Thymus (tissue), 11 donors: Measurements from ENCODE around the gene OR2T29. TPM values are rescaled to one million over a fixed set of nuclear protein-coding genes. Genes with fewer than 3 reads are reported as not detected.
"Not testable (repeated sequence)": the region's sequence is repeated elsewhere in the genome, so short reads cannot be mapped to it uniquely, and the experiment has no call there.

Source experiments
- DNase-seq, 9 donors: peaks; one replicate each; pipeline ENCODE4 v3.0.0-alpha.2; 2013; ENCODE audit warnings: low spot score in 9 of 9, low read depth in 6 of 9, missing footprints in 1 of 9
- H3K27ac ChIP-seq, 2 donors: one replicate each; pipeline ENCODE4 v1.5.1; 2013; ENCODE audit warnings: control low read depth in 1 of 2, low read depth in 1 of 2, low read length in 1 of 2, mild to moderate bottlenecking in 1 of 2, moderate library complexity in 1 of 2
- H3K27me3 ChIP-seq, 2 donors: one replicate each; pipeline ENCODE4 v1.5.1; 2013; ENCODE audit warnings: low read length in 1 of 2; ENCODE audit not compliant: control insufficient read depth in 2 of 2, insufficient read depth in 1 of 2
- H3K36me3 ChIP-seq, 2 donors: one replicate each; pipeline ENCODE4 v1.5.1; 2013; ENCODE audit warnings: low read length in 1 of 2, mild to moderate bottlenecking in 1 of 2, moderate library complexity in 1 of 2; ENCODE audit not compliant: control insufficient read depth in 2 of 2, insufficient read depth in 2 of 2
- H3K4me1 ChIP-seq, 2 donors: one replicate each; pipeline ENCODE4 v1.5.1; 2013; ENCODE audit warnings: low read length in 2 of 2; ENCODE audit not compliant: control insufficient read depth in 2 of 2, insufficient read depth in 2 of 2
- H3K4me3 ChIP-seq, 2 donors: one replicate each; pipeline ENCODE4 v1.5.1; 2013; ENCODE audit warnings: low read length in 2 of 2, control low read depth in 1 of 2, mild to moderate bottlenecking in 1 of 2
- H3K9me3 ChIP-seq, 2 donors: one replicate each; pipeline ENCODE4 v1.5.1; 2013; ENCODE audit warnings: low read length in 1 of 2, mild to moderate bottlenecking in 1 of 2; ENCODE audit not compliant: control insufficient read depth in 2 of 2, insufficient read depth in 1 of 2
- WGBS: extraction: QIAGEN DNeasy Blood & Tissue Kit; methylation state at CpG from one replicate; pipeline ENCODE4 v1.1.7; 2013; 5-methylcytosine and 5-hydroxymethylcytosine counted together
- polyA plus RNA-seq: library from polyadenylated mRNA; stranded (reverse); fragments of 200-250 nt; gene quantifications from one replicate; pipeline ENCODE4 v1.2.3, GENCODE V29; 2013
- total RNA-seq: library from RNA; stranded (reverse); fragments of 120-200 nt; gene quantifications from one replicate; pipeline ENCODE4 v1.2.4, GENCODE V29; 2013
- donor health status: healthy.

The OR2T29 gene
- total and polyA plus RNA-seq, 2 donors = not detected

DNA sequence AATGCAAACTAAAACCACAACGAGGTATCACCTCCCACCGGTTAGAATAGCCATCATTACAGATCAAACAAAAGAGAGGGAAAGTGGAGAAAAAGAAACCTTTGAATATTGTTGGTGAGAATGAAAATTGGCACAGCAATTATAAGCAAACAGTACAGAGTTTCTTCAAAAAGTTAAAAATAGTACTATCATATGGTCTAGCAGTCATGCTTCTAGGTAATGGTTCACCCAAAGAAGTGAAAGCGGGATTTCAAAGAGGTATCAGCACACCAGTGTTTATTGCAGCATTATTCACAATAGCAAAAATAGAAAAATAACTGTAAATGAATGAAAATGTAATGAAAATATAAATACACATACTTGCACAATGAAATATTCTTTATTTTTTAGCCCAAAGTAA is 26.8 kb upstream of the OR2T29 start:
- Histone ChIP-seq H3K27ac (no peak overlapping the region), H3K9me3 (no peaks in the 10 kb centered on the region), H3K36me3 (no peaks in the 10 kb centered on the region), H3K4me1 (no peaks in the 10 kb centered on the region), H3K27me3 (no peaks in the 10 kb centered on the region), H3K4me3 (no peak overlapping the region)
- no peak for DNase-seq
- WGBS = 84% methylated on average over 3 of the region's 3 CpGs

DNA sequence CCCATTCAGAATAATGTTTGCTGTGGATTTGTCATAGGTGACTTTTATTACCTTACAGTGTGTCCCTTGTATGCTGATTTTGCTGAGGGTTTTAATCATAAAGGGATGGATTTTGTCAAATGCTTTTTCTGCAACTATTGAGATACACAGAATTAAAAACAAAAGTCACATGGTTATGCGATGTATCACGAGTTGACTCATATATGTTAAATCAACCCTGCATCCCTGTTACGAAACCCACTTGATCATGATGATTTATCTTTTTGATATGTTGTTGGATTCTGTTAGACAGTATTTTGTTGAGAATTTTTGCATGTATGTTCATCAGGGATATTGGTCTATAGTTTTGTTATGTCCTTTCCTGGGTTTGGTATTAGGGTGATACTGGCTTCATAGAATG is 22.7 kb upstream of the OR2T29 start:
- Histone ChIP-seq H3K4me1 (no peaks in the 10 kb centered on the region), H3K27me3 (no peaks in the 10 kb centered on the region), H3K9me3 (no peaks in the 10 kb centered on the region), H3K27ac (no peak overlapping the region), H3K4me3 (no peak overlapping the region), H3K36me3 (no peaks in the 10 kb centered on the region)
- 91% methylated on average over 3 of the region's 3 CpGs for WGBS
- DNase-seq = no peak

DNA sequence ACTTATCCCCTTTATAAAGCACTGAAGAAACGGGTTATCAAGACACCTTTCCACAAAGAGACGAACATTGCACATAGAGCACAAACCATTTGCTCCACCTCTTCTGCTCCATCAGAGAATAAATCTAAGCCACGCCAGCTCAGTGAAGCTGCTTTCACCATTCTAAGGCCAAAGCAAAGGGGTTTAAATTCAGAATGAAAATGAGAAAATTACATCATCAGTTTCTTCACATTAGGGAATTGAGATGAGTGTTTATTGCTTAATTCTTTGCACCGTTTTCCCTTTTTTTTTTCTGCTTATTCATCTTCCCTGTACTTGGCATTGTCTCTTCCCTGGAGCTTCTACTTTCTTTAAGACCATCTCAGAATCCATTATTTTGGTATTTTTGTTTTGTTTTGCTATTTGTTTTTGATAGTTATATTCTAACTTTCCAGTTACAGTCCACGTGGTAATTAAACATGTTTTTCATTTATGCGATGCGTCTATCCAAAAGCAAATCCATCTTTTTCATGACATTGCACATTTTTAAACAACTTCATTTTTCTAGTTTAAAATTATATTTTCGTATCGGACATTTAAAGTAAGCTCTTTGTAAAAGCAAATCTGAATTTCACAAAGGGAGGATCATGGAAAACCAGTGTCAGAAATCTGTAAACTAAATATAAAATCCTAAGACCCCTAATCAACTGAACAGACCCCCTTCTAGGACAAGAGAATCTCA is 13.8 kb upstream of the OR2T29 start:
- Histone ChIP-seq H3K27ac (no peak overlapping the region), H3K36me3 (no peaks in the 10 kb centered on the region), H3K27me3 (no peaks in the 10 kb centered on the region), H3K4me3 (no peak overlapping the region), H3K4me1 (no peaks in the 10 kb centered on the region), H3K9me3 (no peaks in the 10 kb centered on the region)
- DNase-seq = no peak
- WGBS = 93% methylated on average over 9 of the region's 9 CpGs

DNA sequence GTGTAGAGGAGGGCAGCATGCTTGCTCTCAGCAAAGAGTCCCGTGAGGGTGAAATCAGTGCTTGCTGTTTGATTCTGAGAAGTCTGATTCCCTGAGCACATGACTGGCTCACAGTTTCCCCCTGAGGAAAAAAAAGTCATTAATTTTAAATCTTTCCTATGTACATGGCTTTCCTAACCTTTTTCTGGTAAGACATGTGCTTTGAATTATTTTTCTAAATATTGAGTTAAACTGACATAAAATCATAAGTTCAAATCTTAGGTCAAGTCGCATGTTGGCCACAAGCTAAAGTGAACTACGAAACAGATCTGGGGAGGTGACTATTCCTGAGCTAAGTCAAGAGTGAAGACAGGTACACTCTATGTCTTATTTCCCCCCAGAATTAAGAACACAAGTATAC is 12.1 kb upstream of the OR2T29 start, which contains the start of gene OR2T34:
Gene OR2T34, minus strand, starts transcription at position 101 of the 400 bp plus-strand sequence. Its CDS starts 0 bp downstream, at position 101.
- H3K9me3 ChIP-seq, DNase-seq, H3K4me1 ChIP-seq, H3K36me3 ChIP-seq, H3K27ac ChIP-seq, H3K27me3 ChIP-seq, H3K4me3 ChIP-seq: not testable (repeated sequence)
- WGBS = 95% methylated on average over 3 of the region's 3 CpGs

DNA sequence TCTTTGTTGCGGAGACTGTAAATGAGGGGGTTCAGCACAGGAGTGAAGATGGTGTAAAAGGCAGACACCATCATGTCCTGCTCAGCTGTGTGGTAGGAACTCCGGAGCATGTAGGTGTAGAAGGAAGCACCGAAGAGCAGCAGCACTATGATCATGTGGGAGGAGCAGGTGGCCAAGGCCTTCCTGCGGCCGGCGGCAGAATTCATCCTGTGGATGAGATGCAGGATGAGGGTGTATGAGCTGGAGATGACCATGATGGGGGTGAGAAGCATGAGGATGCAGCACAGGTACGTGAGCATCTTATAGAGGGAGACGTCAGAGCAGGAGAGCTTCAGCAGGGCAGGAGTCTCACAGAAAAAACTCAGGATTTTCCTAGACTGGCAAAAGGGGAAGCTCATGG is 11.3 kb upstream of the OR2T29 start:
- H3K4me3 ChIP-seq, H3K27ac ChIP-seq, H3K27me3 ChIP-seq, DNase-seq, H3K4me1 ChIP-seq, H3K36me3 ChIP-seq, H3K9me3 ChIP-seq: not testable (repeated sequence)
- 100% methylated on average over 5 of the region's 8 CpGs for WGBS

- H3K27me3 ChIP-seq, H3K27ac ChIP-seq: not testable (repeated sequence)
- no CpG with 5 or more reads among the region's 1 CpG for WGBS
These were observed 9.5 kb upstream of the OR2T29 start for GRCh38 chr1:248572049-248572448.

DNA sequence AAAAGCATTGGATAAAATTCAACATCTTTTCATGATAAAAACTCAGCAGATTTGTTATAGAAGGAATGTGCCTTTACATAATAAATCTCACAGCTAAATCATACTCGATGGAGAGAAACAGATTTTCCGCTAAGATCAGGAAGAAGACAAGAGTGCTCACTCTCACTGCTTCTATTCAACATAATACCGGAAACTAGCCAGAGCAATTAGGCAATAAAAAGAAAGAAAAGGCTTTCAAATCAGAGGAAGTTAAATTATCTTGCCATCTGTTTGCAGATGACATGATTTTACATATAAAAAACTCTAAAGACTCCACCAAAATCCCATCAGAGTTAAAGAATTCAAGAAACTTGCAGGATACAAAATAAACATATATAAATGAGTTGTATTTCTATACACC is 8.2 kb upstream of the OR2T29 start:
- H3K27me3 ChIP-seq, DNase-seq, H3K4me3 ChIP-seq, H3K9me3 ChIP-seq, H3K4me1 ChIP-seq, H3K27ac ChIP-seq, H3K36me3 ChIP-seq: not testable (repeated sequence)
- WGBS = 71% methylated on average over 3 of the region's 3 CpGs

More at GRCh38 chr1:248572049-248572448, 9.5 kb upstream of the OR2T29 start:
- H3K9me3 ChIP-seq, H3K4me1 ChIP-seq, H3K36me3 ChIP-seq, H3K4me3 ChIP-seq, DNase-seq: not testable (repeated sequence)

DNA sequence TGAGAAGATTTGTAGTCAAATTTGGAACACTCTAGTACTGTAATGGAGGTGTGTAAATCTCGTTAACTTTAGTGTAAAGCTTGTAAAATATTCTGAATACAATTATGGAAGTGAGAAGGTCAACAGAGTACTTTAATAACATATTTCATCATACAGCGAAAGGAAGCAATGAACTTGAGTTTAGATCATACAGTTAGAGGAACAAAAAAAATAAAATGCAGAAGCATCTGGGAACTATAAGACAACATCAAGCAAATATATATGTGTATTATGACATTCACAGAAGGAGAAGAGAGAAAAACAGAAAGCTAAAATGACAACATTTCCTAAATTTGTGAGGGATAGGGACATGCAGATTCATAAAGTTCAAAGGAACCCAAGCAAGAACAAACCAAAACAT is 6.5 kb upstream of the OR2T29 start:
- not testable (repeated sequence) for H3K4me3 ChIP-seq, H3K36me3 ChIP-seq, DNase-seq, H3K27ac ChIP-seq, H3K4me1 ChIP-seq, H3K9me3 ChIP-seq, H3K27me3 ChIP-seq
- WGBS = 93% methylated on average over 2 of the region's 2 CpGs

DNA sequence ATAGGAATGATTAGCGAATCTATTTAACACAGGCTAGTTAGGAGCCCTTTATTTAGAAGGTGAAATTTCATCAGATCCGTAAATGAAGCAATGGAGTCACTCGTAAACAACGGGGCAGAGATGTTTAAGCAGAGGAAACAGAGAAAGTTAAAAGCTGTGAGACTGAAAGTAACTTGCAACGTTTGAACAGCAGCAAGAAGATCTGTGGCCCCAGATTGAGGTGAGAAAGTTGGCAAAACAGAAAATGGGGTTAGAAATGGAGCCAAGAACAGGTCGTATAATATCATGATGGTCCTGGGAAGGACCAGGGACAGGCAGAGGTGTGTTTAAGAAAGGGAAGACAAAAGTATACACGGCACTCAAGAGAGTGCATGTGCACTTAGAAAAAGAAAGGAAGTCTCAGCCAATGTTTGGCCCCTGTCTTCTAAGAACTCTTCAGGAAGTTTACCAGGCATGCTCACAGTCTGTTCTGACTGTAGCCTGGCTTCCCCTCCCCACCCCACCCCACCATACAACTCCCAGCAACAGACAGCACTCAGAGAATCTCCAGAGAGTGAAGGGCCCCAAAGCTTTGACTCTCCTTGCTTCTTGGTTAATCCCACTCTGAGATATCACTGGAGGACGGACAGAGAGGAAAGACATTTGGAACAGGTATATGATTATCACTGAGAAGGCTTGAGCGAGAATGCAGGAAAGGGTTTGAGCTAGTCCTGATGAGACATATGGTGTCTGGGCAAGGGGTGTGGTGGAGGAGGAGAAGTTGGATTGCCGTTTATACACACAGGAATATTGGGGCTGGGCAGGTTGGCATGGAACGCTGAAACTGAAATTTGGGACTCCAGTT is 3.2 kb upstream of the OR2T29 start:
- not testable (repeated sequence) for H3K27me3 ChIP-seq, H3K27ac ChIP-seq, H3K4me1 ChIP-seq, H3K36me3 ChIP-seq, H3K9me3 ChIP-seq, H3K4me3 ChIP-seq
- 55% methylated on average over 11 of the region's 11 CpGs for WGBS
- peak in 3 of 9 donors; percentile 2 to 8 (median 8) for DNase-seq
